Smooth muscle cell (in vitro differentiated cells): ENCODE results near the gene GPANK1. TPM values are rescaled to one million over a fixed set of nuclear protein-coding genes. Genes with fewer than 3 reads are reported as not detected.

Experiments
- DNase-seq: peaks from one replicate; lab custom pipeline; 2025; ENCODE audit not compliant: unreplicated experiment; lab: John Stamatoyannopoulos, UW
- H2AFZ ChIP-seq: fragments of 200-600 bp; sonication (generic); 2 replicates; pipeline ENCODE4 v1.6.0; 2016; ENCODE audit warnings: antibody characterized with exemption, low read depth, mild to moderate bottlenecking
- H3F3A ChIP-seq: fragments of 200-600 bp; sonication (generic); 2 replicates; pipeline ENCODE4 v1.6.0; 2017; ENCODE audit warnings: antibody characterized with exemption, low read depth
- H3K27ac ChIP-seq: fragments of 200-600 bp; sonication (generic); 2 replicates; pipeline ENCODE4 v1.5.1; 2016; ENCODE audit warnings: low read depth, mild to moderate bottlenecking
- H3K27me3 ChIP-seq: fragments of 200-600 bp; sonication (generic); 2 replicates; pipeline ENCODE4 v1.6.1; 2016; ENCODE audit warnings: low read depth, mild to moderate bottlenecking
- H3K36me3 ChIP-seq: fragments of 200-600 bp; sonication (generic); 2 replicates; pipeline ENCODE4 v1.5.1; 2016; ENCODE audit warnings: low read depth
- H3K4me1 ChIP-seq: fragments of 200-600 bp; sonication (generic); 2 replicates; pipeline ENCODE4 v1.5.1; 2016; ENCODE audit warnings: low read depth
- H3K4me2 ChIP-seq: fragments of 200-600 bp; sonication (generic); 2 replicates; pipeline ENCODE4 v1.6.0; 2016; ENCODE audit warnings: mild to moderate bottlenecking
- H3K4me3 ChIP-seq: fragments of 200-600 bp; sonication (generic); 2 replicates; pipeline ENCODE4 v1.5.1; 2016; ENCODE audit warnings: mild to moderate bottlenecking
- H3K79me2 ChIP-seq: fragments of 200-600 bp; sonication (generic); 2 replicates; pipeline ENCODE4 v1.6.0; 2016; ENCODE audit warnings: low read depth, mild to moderate bottlenecking
- H3K9ac ChIP-seq: fragments of 200-600 bp; sonication (generic); 2 replicates; pipeline ENCODE4 v1.6.0; 2016; ENCODE audit warnings: low read depth
- H3K9me3 ChIP-seq: fragments of 200-600 bp; sonication (generic); replicated peaks from 2 replicates; pipeline ENCODE4 v1.5.1; 2016; ENCODE audit warnings: low read depth
- H4K20me1 ChIP-seq: fragments of 200-600 bp; sonication (generic); 2 replicates; pipeline ENCODE4 v1.6.0; 2016; ENCODE audit warnings: low read depth
- WGBS: methylation state at CpG from one replicate; pipeline ENCODE4 v1.1.7; 2016; ENCODE audit warnings: low lambda C conversion rate; 5-methylcytosine and 5-hydroxymethylcytosine counted together
- polyA plus RNA-seq: library from polyadenylated mRNA; unstranded; fragments of >200 nt; fragmentation: Nextera tagmentation; extraction: Ambion mirVana; gene quantifications from 2 replicates; pipeline ENCODE4 v1.2.1, GENCODE V29; 2016
- total RNA-seq: library from RNA; depleted of rRNA; stranded (reverse); fragments of >200 nt; gene quantifications from 2 replicates; pipeline ENCODE4 v1.2.3, GENCODE V29; 2014
- TF ChIP-seq, protein P1 (sequence below): fragments of 200-600 bp; sonication (generic); IDR thresholded peaks from 2 replicates; pipeline ENCODE4 v1.5.1; 2017; ENCODE audit warnings: borderline replicate concordance, mild to moderate bottlenecking, antibody characterized with exemption; ENCODE audit not compliant: insufficient read depth, poor library complexity, severe bottlenecking

Gene GPANK1
- total and polyA plus RNA-seq, 2 experiments from 2014 or later = 12.5 to 19.6 TPM

DNA sequence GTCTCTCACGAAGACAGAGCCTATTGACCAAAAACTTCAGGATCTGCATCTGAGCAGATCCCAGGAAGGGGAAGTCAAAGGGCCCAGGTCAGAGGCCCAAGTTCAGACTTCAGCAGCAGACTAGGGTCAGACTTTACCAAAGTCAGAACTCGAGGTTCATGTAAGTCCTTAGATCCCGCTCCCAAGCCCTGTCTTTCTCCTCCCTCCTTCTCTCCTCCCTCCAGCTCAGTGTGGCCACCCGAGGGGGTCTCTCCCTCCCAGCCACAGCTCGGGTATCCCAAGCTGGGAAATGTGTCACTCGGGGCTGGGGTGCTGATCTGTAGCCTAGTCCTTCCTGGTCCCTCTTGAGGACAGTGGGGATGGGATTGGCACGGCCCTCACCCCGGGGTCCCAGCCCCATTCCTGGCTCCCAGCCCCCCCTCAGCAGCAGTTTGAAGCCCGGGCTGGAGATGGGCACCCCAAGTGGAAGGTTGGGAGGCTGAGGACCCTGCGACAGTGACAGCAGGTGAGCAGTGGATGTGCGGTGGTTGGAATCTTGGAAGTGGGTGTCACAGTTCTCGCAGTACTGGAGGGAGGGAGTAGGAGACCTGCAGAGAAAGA, 2.6 kb downstream of the GPANK1 start:
- Histone ChIP-seq H3K4me3 (no peak overlapping the region), H4K20me1 (peaks cover 15% of the 10 kb centered on the region), H3K9me3 (no peaks in the 10 kb centered on the region), H3F3A (peaks cover 12% of the 10 kb centered on the region), H3K4me1 (peaks cover 33% of the 10 kb centered on the region), H3K36me3 (no peaks in the 10 kb centered on the region), H3K27ac (peak overlapping the region; percentile 25), H3K27me3 (no peaks in the 10 kb centered on the region), H3K79me2 (peaks cover 57% of the 10 kb centered on the region), H3K9ac (no peak overlapping the region), H3K4me2 (no peak overlapping the region), H2AFZ (no peak overlapping the region)
- 98% methylated on average over 12 of the region's 12 CpGs for WGBS
- TF ChIP-seq, protein P1, sequence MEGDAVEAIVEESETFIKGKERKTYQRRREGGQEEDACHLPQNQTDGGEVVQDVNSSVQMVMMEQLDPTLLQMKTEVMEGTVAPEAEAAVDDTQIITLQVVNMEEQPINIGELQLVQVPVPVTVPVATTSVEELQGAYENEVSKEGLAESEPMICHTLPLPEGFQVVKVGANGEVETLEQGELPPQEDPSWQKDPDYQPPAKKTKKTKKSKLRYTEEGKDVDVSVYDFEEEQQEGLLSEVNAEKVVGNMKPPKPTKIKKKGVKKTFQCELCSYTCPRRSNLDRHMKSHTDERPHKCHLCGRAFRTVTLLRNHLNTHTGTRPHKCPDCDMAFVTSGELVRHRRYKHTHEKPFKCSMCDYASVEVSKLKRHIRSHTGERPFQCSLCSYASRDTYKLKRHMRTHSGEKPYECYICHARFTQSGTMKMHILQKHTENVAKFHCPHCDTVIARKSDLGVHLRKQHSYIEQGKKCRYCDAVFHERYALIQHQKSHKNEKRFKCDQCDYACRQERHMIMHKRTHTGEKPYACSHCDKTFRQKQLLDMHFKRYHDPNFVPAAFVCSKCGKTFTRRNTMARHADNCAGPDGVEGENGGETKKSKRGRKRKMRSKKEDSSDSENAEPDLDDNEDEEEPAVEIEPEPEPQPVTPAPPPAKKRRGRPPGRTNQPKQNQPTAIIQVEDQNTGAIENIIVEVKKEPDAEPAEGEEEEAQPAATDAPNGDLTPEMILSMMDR = no peak
- DNase-seq = no peak

DNA sequence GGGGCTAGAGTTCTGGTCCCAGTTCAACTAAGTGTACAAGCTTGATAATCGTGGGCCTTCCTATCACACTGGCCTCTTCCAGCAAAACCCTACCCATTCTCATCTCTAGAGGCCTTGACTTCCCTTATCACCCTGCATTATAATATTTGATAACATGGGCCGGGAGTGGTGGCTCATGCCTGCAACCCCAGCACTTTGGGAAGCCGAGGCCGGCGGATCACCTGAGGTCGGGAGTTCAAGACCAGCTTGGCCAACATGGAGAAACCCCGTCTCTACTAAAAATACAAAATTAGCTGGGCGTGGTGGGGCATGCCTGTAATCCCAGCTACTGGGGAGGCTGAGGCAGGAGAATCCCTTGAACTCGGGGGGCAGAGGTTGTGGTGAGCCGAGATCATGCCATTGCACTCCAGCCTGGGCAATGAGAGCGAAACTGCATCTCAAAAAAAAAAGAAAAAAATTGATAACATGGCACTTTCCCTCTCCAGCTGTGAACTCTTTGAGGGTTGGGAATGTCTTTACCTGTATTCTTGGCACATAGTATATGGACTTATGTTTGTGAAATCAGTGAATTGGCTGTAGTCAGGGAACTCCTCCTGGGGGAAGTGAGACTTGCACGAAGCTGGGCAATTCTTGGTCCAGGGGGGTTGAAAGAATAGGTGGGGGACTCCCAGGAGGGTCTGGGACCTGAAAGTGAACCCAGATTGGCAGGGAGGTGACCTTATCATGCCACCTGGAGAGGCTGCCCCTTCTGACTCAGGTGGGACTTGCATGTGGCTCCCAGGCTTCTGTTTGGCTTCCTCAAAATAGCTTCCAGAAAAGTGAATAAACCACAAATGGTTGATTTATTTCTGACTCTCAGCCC, 3.3 kb downstream of the GPANK1 start:
- TF ChIP-seq, protein P1 = no peak
- Histone ChIP-seq H3K79me2 (peaks cover 51% of the 10 kb centered on the region), H3K4me1 (peaks cover 27% of the 10 kb centered on the region), H3K27me3 (no peaks in the 10 kb centered on the region), H3F3A (peaks cover 12% of the 10 kb centered on the region), H3K9me3 (no peaks in the 10 kb centered on the region), H3K9ac (peak overlapping the region; percentile 3), H2AFZ (no peak overlapping the region), H4K20me1 (peaks cover 15% of the 10 kb centered on the region), H3K36me3 (no peaks in the 10 kb centered on the region), H3K4me2 (peak overlapping the region; percentile 92), H3K27ac (peak overlapping the region; percentile 69), H3K4me3 (peak overlapping the region; percentile 74)
- no peak for DNase-seq
- 89% methylated on average over 12 of the region's 12 CpGs for WGBS

DNA sequence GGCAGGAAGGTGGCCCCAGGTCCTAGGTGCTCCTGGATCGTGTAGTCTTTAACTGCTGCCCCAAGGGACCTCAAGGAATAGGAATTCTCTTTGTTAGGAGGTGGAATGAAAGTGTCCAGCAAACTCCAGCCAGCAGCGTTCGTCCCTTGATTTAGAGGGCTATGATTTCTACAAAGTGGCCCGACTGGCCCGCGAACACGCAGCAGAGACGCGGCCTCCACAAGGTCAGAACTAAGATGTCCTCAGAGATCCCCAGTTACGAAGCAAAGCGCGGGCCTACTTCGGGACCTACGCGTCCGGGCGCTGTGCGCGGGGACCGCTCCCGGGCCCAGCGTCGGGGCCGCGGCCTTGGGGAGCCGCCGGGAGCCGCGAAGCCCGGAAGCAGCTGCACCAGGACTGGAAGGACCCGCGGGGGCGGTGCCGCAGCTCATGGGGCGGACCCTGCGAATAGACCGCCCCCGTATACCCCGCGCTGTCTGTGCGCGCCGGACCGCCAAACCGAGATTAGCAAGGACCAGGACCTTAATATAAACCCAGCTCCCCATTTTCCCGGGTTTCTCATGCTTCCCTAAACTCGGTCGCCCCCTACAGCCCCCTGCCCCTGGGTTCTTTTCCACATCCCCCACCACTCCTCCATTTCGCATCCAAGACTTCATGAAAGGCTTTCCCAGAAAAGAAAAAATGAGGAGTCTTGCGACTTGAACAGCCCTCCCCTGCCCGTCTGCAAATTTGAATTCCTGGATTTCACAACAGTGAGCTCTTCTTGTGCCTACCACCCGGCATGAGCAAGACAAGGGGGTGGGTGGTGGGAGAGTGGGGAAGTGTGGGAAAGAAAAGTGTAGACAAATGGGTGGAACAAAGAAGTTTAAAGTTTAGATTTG, 4.2 kb downstream of the GPANK1 start, which contains the start of gene C6orf47:
Gene C6orf47, minus strand, starts transcription at position 398 of the 881 bp plus-strand sequence. CDS start 831 bp downstream, outside the sequence.
- Histone ChIP-seq H3F3A (peaks cover 12% of the 10 kb centered on the region), H2AFZ (peak within 1 kb of the TSS; percentile 30), H3K9me3 (no peaks in the 10 kb centered on the region), H4K20me1 (peaks cover 15% of the 10 kb centered on the region), H3K4me2 (peak within 1 kb of the TSS; percentile 92), H3K27ac (peak within 1 kb of the TSS; percentile 69), H3K4me3 (peak within 1 kb of the TSS; percentile 74), H3K27me3 (no peaks in the 10 kb centered on the region), H3K4me1 (peaks cover 25% of the 10 kb centered on the region), H3K79me2 (peaks cover 49% of the 10 kb centered on the region), H3K36me3 (no peaks in the 10 kb centered on the region), H3K9ac (peak within 1 kb of the TSS; percentile 84)
- under 1% methylated on average over 41 of the region's 52 CpGs for WGBS
- TF ChIP-seq, protein P1 = no peak
- peak; percentile 46 for DNase-seq
